Chondrocyte (in vitro differentiated cells): ENCODE results near the gene ERFL. TPM values are rescaled to one million over a fixed set of nuclear protein-coding genes. Genes with fewer than 3 reads are reported as not detected.
"Not testable (repeated sequence)": the region's sequence is repeated elsewhere in the genome, so short reads cannot be mapped to it uniquely, and the experiment has no call there.

Experiments used
- DNase-seq: peaks from one replicate; pipeline ENCODE4 v3.0.0; 2021; ENCODE audit warnings: mixed read lengths, low spot score
- H3K27ac Mint-ChIP-seq: one replicate; pipeline ENCODE4 v1.8.0; 2021; ENCODE audit warnings: mild to moderate bottlenecking, moderate library complexity, mixed read lengths; ENCODE audit not compliant: unreplicated experiment
- H3K27me3 Mint-ChIP-seq: 2 replicates; pipeline ENCODE4 v1.8.0; 2021; ENCODE audit warnings: low read depth, mixed read lengths
- H3K36me3 Mint-ChIP-seq: 2 replicates; pipeline ENCODE4 v1.8.0; 2021; ENCODE audit warnings: low read depth, mixed read lengths
- H3K4me1 Mint-ChIP-seq: 2 replicates; pipeline ENCODE4 v1.8.0; 2021; ENCODE audit warnings: low read depth, mild to moderate bottlenecking, mixed read lengths
- H3K4me3 Mint-ChIP-seq: one replicate; pipeline ENCODE4 v1.8.0; 2021; ENCODE audit warnings: mild to moderate bottlenecking, moderate library complexity, mixed read lengths; ENCODE audit not compliant: unreplicated experiment
- H3K9me3 Mint-ChIP-seq: 2 replicates; pipeline ENCODE4 v1.8.0; 2021; ENCODE audit warnings: low read depth, mixed read lengths
- total RNA-seq: library from RNA; stranded (reverse); gene quantifications from 3 replicates; pipeline ENCODE4 v1.2.1, GENCODE V29; 2021
- TF ChIP-seq, protein P1 (sequence below): fragments of 200-600 bp; sonication (generic); IDR thresholded peaks from 2 replicates; pipeline ENCODE4 v1.5.0; 2021; ENCODE audit warnings: antibody characterized with exemption, mild to moderate bottlenecking, moderate library complexity

ERFL gene
- total RNA-seq, 1 donor from 2014 or later = 0.35 TPM

- peaks cover 21% of the 10 kb centered on the region for H3K27me3 Mint-ChIP-seq
- TF ChIP-seq, protein P1, sequence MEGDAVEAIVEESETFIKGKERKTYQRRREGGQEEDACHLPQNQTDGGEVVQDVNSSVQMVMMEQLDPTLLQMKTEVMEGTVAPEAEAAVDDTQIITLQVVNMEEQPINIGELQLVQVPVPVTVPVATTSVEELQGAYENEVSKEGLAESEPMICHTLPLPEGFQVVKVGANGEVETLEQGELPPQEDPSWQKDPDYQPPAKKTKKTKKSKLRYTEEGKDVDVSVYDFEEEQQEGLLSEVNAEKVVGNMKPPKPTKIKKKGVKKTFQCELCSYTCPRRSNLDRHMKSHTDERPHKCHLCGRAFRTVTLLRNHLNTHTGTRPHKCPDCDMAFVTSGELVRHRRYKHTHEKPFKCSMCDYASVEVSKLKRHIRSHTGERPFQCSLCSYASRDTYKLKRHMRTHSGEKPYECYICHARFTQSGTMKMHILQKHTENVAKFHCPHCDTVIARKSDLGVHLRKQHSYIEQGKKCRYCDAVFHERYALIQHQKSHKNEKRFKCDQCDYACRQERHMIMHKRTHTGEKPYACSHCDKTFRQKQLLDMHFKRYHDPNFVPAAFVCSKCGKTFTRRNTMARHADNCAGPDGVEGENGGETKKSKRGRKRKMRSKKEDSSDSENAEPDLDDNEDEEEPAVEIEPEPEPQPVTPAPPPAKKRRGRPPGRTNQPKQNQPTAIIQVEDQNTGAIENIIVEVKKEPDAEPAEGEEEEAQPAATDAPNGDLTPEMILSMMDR = no peak
- H3K4me1 Mint-ChIP-seq = no peaks in the 10 kb centered on the region
- peaks cover 2% of the 10 kb centered on the region for H3K36me3 Mint-ChIP-seq
- no peaks in the 10 kb centered on the region for H3K9me3 Mint-ChIP-seq
- DNase-seq = no peak
- H3K27ac Mint-ChIP-seq = no peak overlapping the region
- H3K4me3 Mint-ChIP-seq = no peak overlapping the region
Measured at GRCh38 chr19:41918653-41919244, 9.5 kb downstream of the ERFL start.

DNA sequence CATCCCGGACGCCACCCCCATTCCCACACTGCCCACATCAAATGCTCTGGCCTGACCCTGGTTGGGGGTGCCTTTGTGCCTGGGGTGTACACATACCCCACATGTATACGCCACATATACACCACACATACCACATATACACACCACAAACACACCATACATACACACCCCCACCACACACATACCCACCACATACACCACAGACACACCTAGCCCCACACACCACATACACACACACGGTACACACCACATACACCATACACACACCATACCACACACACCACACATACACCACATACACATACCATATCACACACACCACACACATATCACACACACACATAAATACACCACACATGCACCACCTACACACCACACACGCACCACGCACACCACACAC is 10.2 kb downstream of the ERFL start:
- no peaks in the 10 kb centered on the region for H3K9me3 Mint-ChIP-seq
- peaks cover 2% of the 10 kb centered on the region for H3K36me3 Mint-ChIP-seq
- DNase-seq = no peak
- no peaks in the 10 kb centered on the region for H3K4me1 Mint-ChIP-seq
- no peak overlapping the region for H3K27ac Mint-ChIP-seq
- TF ChIP-seq, protein P1 = no peak
- H3K27me3 Mint-ChIP-seq = peaks cover 21% of the 10 kb centered on the region
- H3K4me3 Mint-ChIP-seq = no peak overlapping the region

DNA sequence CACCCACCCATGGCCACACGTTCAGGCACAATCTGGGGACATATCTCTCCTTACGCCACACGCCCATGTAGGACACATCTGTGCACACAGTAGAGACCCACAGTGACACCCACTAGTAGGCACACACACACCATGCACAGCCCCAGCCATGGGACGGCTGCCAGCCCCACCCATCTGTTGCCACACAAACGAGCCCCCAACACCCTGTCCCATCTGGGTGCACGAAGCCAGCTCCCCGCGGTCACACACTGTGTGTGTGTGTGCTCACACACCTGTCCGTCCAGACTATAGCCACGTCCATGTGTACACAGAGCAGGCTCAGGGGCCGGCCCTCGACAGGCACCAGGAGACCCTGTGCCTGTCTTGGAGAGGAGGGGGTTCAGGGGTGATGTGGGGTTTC is 10.6 kb downstream of the ERFL start:
- peaks cover 2% of the 10 kb centered on the region for H3K36me3 Mint-ChIP-seq
- DNase-seq = no peak
- H3K4me3 Mint-ChIP-seq = no peak overlapping the region
- peaks cover 19% of the 10 kb centered on the region for H3K27me3 Mint-ChIP-seq
- H3K27ac Mint-ChIP-seq = no peak overlapping the region
- peaks cover 2% of the 10 kb centered on the region for H3K4me1 Mint-ChIP-seq
- H3K9me3 Mint-ChIP-seq = no peaks in the 10 kb centered on the region
- TF ChIP-seq, protein P1 = no peak

DNA sequence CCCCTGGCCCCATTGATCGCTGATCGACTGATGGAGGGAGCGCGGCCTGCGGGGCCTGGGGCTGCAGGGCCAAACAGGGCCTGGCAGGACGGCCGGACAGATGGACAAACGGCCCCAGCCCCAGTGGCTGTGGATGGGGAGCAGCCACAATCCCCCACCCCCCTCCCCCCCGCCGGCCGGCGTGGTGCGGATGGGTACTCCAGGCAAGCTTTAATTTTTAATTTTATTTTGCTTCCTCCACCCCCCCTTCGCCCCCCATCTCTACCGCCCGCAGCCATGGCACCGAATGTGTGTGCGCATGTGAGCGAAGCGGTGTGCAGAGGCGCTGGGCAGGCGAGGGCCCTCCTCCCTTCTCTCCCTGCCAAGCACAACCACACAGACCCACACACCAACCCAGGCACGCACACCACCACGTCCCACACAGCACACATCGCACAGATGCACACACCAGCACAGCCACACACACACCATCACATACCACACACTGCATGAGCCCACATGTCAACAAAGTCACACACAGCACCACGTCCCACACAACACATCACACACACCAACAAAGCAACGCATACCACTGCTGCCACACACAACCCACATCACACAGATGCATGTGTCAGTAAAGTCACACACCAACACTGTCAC is 12.4 kb downstream of the ERFL start:
- no peak overlapping the region for H3K4me3 Mint-ChIP-seq
- peaks cover 26% of the 10 kb centered on the region for H3K27me3 Mint-ChIP-seq
- H3K9me3 Mint-ChIP-seq = no peaks in the 10 kb centered on the region
- H3K27ac Mint-ChIP-seq = no peak overlapping the region
- DNase-seq = no peak
- TF ChIP-seq, protein P1 = no peak
- H3K36me3 Mint-ChIP-seq = no peaks in the 10 kb centered on the region
- peaks cover 2% of the 10 kb centered on the region for H3K4me1 Mint-ChIP-seq

GRCh38 chr19:41915021-41915775 is 13.1 kb downstream of the ERFL start:
- peak; percentile 86 for DNase-seq
- H3K4me3 Mint-ChIP-seq = no peak overlapping the region
- H3K27me3 Mint-ChIP-seq = peaks cover 31% of the 10 kb centered on the region
- no peaks in the 10 kb centered on the region for H3K36me3 Mint-ChIP-seq
- H3K27ac Mint-ChIP-seq = no peak overlapping the region
- peaks cover 2% of the 10 kb centered on the region for H3K4me1 Mint-ChIP-seq
- no peaks in the 10 kb centered on the region for H3K9me3 Mint-ChIP-seq
- TF ChIP-seq, protein P1 = no peak

DNA sequence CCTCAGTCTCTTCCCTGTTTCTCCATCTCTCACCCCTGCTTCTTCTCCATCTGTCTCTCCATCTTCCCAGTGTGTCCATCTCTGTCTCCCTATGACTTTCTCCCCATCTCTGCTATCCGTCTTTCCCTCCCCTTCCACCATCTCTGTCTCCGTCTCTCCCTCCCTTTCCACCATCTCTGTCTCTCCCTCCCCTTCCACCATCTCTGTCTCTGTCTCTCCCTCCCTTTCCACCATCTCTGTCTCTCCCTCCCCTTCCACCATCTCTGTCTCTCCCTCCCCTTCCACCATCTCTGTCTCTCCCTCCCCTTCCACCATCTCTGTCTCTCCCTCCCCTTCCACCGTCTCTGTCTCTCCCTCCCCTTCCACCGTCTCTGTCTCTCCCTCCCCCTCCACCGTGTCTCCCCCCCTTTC is 13.8 kb downstream of the ERFL start:
- not testable (repeated sequence) for H3K4me3 Mint-ChIP-seq, DNase-seq, H3K4me1 Mint-ChIP-seq

More for the DNA sequence above, 13.8 kb downstream of the ERFL start:
- not testable (repeated sequence) for H3K27ac Mint-ChIP-seq, H3K36me3 Mint-ChIP-seq, H3K9me3 Mint-ChIP-seq
- peaks cover 31% of the 10 kb centered on the region for H3K27me3 Mint-ChIP-seq
